ENCODE data around the gene DPP6.

DNA sequence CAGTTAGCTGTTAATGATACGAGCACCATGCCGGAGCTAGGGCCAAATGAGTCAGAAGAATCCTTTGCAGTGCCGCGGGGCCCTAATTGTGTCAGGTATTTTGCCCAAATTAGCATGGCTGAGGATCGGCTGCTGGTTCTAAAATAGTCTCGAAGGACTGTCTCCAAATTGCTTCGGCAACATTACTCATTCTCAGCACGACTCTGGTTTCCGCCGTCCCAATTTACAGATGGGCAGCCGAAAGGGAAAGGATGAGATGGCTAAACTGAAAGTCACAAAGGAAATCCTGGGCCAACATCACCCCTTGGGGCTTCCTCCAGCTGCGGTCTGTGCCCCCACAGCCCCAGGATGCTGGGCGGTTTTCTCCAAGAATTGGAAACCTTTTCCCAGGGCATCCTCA lies 599.3 kb downstream of the DPP6 start:
- no peak for TF ChIP-seq POLR2AphosphoS5 (IDR thresholded peaks at IDR 0.05; ENCODE audit: borderline replicate concordance, low read depth, low read length)
- no peak for TF ChIP-seq EZH2 (IDR thresholded peaks at IDR 0.05)
- no peak for TF ChIP-seq FOXP2 (optimal IDR thresholded peaks at IDR 0.05; ENCODE audit: control extremely low read depth, extremely low read length, insufficient read depth)
